Mucosa of rectum (tissue), 2 donors: ENCODE results near the gene MSMB.
"Not testable (repeated sequence)": the region's sequence is repeated elsewhere in the genome, so short reads cannot be mapped to it uniquely, and the experiment has no call there.

Experiments used
- H3K27ac ChIP-seq, 2 donors: one replicate each; pipeline ENCODE4 v1.7.0; 2013; ENCODE audit warnings: inconsistent platforms in 2 of 2, low read depth in 2 of 2, low read length in 2 of 2
- H3K27me3 ChIP-seq, 2 donors: one replicate each; pipeline ENCODE4 v1.7.0; 2013; ENCODE audit warnings: low read length in 2 of 2; ENCODE audit not compliant: control insufficient read depth in 2 of 2, insufficient read depth in 2 of 2
- H3K36me3 ChIP-seq, 2 donors: one replicate each; pipeline ENCODE4 v1.7.0; 2013; ENCODE audit warnings: low read length in 2 of 2; ENCODE audit not compliant: control insufficient read depth in 2 of 2, insufficient read depth in 2 of 2
- H3K4me1 ChIP-seq, 2 donors: one replicate each; pipeline ENCODE4 v1.7.0; 2013; ENCODE audit warnings: low read length in 2 of 2, mild to moderate bottlenecking in 1 of 2; ENCODE audit not compliant: control insufficient read depth in 2 of 2, insufficient read depth in 2 of 2
- H3K4me3 ChIP-seq, 2 donors: one replicate each; pipeline ENCODE4 v1.7.0; 2013; ENCODE audit warnings: low read length in 2 of 2
- H3K9ac ChIP-seq, 2 donors: one replicate each; pipeline ENCODE4 v1.7.0; 2013; ENCODE audit warnings: low read length in 2 of 2, low read depth in 1 of 2, mild to moderate bottlenecking in 1 of 2
- H3K9me3 ChIP-seq, 2 donors: one replicate each; pipeline ENCODE4 v1.7.0; 2013; ENCODE audit warnings: low read length in 2 of 2; ENCODE audit not compliant: control insufficient read depth in 2 of 2
- donor health status: healthy.
- donor health status: Normal muscosa, but diverticular disease.

The MSMB gene

DNA sequence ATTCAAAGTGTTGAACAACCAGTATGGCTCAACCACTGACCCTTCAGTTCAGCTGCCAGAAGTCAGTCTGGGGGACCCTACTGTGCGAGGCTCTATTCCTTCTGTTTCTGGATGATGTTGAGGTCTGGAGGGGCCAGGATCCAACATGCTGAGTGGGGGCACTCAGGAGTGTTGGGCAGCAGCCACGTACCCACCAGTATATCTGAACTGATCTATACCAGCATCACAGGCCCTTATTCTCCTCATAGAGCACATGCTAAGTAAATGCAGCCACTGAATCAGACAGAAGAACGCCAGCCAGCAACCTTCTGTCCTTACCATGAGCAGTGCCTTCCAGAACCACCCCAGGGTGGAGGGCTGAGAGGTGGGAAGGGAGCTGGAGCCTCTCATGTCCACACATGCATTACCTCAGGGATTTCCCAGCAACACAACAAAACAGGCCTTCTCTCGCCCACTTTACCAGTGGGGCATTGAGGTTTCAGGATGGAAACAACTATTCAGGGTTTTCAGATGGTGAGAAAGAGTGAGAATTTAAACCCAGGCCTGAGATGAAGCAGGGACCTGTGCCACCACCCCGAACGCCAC lies 6.8 kb upstream of the MSMB start:
- Histone ChIP-seq H3K4me3 (no peak overlapping the region), H3K36me3 (no peaks in the 10 kb centered on the region), H3K9ac (no peak overlapping the region), H3K4me1 (no peaks in the 10 kb centered on the region), H3K9me3 (no peaks in the 10 kb centered on the region), H3K27me3 (peaks cover 0 to 3% of the 10 kb centered on the region in 2 donors), H3K27ac (no peak overlapping the region)

DNA sequence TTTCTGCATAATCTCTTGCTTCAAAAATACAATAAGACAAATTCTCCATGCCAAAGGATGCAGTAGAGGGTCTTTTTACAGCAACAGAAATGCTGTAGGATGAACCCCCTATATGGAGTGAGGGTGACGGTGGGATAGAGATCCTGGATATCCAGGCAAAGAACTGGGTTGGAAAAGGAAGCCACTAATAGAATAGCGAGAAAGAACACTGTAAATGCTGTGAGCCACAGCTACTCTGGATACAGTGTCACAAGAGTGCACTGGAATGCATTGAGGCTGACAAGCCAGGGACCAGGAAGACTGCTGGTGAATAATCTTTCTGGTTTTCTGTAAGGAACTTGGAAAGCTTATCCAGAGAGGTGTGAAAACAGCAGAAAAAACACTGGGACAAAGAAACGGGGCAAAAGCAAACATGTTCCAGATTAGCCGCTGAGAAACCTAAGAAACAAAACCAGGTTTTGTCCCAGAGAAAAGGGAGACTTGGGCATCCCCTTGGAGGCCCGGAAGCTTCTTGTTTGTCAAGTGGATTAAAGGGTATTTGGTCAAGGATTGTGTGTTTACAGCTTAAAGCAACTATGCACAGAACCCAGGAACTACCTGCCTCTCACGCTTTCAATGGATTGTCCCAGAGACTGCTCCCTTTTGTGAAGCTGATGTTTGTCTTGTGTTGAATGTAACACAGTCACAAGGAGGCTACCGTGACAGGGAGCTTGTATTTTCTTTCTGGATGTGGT lies 6.2 kb upstream of the MSMB start:
- no peak overlapping the region for H3K27ac ChIP-seq
- H3K4me1 ChIP-seq, result no peaks in the 10 kb centered on the region
- H3K9me3 ChIP-seq, result no peaks in the 10 kb centered on the region
- no peaks in the 10 kb centered on the region for H3K36me3 ChIP-seq
- H3K27me3 ChIP-seq, result peaks cover 0 to 3% of the 10 kb centered on the region in 2 donors
- H3K9ac ChIP-seq, result no peak overlapping the region
- H3K4me3 ChIP-seq, result no peak overlapping the region

DNA sequence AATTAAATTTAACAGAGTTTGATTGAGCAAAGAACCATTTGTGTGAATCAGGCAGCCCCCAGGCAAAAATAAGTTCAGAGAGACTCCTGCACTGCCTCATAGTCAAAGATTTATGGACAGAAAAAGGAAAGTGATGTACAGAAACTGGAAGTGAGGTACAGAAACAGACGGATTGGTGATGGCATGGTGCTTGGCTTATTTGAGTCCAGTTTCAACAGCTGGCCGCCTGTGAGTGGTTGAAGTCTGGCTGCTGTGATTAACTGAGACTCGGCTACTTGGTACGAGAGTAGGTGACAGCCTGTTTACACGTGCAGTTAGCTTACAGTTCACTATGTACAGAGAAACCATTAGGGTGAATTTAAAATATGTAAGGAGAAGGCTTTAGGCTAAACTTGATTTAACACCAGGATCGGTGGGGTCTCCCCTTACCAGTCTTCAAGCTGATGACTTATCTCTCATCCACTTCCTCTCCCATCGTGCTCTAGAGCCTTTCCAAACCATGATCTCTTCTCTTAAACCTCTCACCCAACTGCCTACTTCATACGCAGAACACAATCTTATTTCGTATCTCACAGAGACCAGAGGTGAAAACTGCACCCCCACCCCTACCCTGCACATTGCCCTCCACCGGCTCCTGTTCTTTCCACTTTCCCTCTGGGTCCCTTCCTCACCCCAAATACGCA lies 5.0 kb upstream of the MSMB start:
- H3K9ac ChIP-seq, result no peak overlapping the region
- H3K27ac ChIP-seq, result no peak overlapping the region
- H3K4me1 ChIP-seq, result no peaks in the 10 kb centered on the region
- H3K4me3 ChIP-seq, result no peak overlapping the region
- H3K9me3 ChIP-seq, result no peaks in the 10 kb centered on the region
- peaks cover 0 to 3% of the 10 kb centered on the region in 2 donors for H3K27me3 ChIP-seq
- H3K36me3 ChIP-seq, result no peaks in the 10 kb centered on the region

DNA sequence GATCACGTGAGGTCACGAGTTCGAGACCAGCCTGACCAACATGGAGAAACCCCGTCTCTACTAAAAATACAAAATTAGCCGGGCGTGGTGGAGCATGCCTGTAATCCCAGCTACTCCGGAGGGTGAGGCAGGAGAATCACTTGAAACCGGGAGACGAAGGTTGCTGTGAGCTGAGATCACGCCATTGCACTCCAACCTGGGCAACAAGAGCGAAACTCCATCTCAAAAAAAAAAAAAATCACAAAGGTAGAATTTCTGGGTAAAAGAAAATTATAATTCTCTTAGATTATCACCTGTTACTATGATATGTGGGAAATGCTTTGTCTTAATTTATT lies 3.4 kb upstream of the MSMB start:
- not testable (repeated sequence) for H3K27me3 ChIP-seq, H3K4me1 ChIP-seq, H3K9ac ChIP-seq, H3K27ac ChIP-seq, H3K36me3 ChIP-seq, H3K9me3 ChIP-seq, H3K4me3 ChIP-seq

DNA sequence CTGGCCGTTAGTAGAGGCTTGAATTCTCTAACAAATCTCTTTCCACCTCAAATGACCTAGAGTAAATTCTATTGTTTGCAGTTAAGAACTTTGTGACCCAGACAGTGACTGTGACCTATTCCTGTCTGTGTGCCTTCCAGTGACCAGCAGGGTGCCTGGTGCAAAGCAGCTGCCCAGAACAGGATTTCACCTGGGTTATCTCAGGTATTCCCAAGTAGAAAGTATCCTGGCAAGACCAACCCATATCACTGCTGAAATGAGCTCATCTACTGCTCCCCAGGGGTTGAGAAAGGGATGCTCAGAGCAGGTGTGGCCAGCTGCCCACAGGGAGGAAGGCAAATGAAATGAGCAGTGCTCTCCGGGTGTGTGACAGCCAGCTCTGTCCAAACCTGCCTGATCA lies 2.1 kb upstream of the MSMB start:
- Histone ChIP-seq H3K4me3 (no peak overlapping the region), H3K27me3 (peaks cover 0 to 3% of the 10 kb centered on the region in 2 donors), H3K9ac (no peak overlapping the region), H3K36me3 (no peaks in the 10 kb centered on the region), H3K9me3 (no peaks in the 10 kb centered on the region), H3K4me1 (no peaks in the 10 kb centered on the region), H3K27ac (no peak overlapping the region)

DNA sequence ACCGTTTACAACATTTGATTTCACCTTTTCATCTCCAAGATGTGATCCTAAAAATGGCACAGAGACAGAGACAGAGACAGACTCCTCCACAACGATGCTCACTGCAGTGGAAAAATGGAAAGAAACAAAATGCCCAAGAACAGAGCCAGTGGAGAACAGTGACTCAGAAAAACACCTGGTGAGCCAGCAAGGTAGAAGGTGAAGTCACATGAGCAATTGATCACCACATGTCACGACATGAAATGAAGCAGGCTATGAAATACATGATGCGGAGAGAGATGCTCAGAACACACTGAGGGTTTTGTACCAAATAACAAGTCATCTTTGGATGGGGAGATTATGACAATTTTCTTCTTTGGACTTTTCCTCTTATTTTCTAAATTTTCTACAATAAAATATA lies 3.5 kb downstream of the MSMB start:
- Histone ChIP-seq H3K4me3 (no peak overlapping the region), H3K27me3 (no peaks in the 10 kb centered on the region), H3K36me3 (no peaks in the 10 kb centered on the region), H3K9ac (no peak overlapping the region), H3K4me1 (no peaks in the 10 kb centered on the region), H3K9me3 (no peaks in the 10 kb centered on the region), H3K27ac (no peak overlapping the region)

DNA sequence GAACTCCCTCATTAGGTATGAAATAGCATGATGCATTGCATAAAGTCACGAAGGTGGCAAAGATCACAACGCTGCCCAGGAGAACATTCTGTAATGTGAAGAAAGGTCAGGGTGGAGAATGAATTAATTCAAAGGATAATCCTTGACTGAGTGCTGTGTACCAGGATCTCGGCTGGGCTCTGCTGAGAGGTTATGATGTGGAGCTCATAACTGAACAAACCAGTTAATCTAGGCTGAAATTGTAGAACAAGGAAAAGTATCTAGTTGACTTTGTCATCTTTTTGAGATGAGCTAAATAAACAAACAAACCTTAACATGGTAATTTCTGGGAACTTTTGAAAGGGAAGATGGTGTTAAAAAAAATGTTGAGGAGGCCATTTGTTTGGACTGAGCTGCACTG lies 6.1 kb downstream of the MSMB start:
- Histone ChIP-seq H3K27ac (no peak overlapping the region), H3K36me3 (no peaks in the 10 kb centered on the region), H3K9ac (no peak overlapping the region), H3K4me1 (no peaks in the 10 kb centered on the region), H3K9me3 (no peaks in the 10 kb centered on the region), H3K27me3 (no peaks in the 10 kb centered on the region), H3K4me3 (no peak overlapping the region)

DNA sequence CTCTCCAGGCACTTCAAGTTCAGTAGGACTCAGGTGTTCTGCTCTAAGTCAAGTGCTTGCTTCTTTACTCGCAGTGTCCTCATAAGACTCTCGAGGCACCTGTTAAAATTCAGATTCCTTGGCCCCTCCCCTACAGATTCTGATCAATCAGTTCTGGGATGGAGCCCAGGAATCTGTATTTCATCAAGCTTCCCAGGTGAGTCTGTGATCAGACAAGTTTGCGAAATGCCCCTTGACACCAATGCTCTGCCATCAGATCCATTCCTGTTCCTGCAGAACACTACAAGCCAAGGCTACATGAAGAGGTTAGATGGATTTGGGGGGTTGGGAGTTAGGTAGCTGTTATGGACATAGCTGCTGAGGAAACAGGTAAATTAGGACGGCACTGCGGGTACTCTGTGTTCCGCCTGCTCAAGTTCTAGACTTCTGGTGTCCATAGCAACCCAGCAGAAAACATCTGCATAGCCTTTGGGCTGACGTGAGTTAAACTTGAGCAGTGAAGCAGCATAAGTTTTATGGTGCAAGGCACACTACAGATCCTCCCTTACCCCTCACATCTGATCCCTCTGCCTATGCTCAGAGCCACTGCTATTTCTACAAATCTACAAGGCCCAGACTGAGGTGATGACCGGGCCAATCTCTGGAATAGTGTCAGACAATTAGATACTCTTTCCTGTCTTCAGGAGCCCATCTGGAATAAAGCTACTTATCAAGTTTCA lies 8.8 kb downstream of the MSMB start:
- Histone ChIP-seq H3K9ac (no peak overlapping the region), H3K9me3 (no peaks in the 10 kb centered on the region), H3K27me3 (no peaks in the 10 kb centered on the region), H3K4me3 (no peak overlapping the region), H3K4me1 (no peaks in the 10 kb centered on the region), H3K27ac (no peak overlapping the region), H3K36me3 (no peaks in the 10 kb centered on the region)

DNA sequence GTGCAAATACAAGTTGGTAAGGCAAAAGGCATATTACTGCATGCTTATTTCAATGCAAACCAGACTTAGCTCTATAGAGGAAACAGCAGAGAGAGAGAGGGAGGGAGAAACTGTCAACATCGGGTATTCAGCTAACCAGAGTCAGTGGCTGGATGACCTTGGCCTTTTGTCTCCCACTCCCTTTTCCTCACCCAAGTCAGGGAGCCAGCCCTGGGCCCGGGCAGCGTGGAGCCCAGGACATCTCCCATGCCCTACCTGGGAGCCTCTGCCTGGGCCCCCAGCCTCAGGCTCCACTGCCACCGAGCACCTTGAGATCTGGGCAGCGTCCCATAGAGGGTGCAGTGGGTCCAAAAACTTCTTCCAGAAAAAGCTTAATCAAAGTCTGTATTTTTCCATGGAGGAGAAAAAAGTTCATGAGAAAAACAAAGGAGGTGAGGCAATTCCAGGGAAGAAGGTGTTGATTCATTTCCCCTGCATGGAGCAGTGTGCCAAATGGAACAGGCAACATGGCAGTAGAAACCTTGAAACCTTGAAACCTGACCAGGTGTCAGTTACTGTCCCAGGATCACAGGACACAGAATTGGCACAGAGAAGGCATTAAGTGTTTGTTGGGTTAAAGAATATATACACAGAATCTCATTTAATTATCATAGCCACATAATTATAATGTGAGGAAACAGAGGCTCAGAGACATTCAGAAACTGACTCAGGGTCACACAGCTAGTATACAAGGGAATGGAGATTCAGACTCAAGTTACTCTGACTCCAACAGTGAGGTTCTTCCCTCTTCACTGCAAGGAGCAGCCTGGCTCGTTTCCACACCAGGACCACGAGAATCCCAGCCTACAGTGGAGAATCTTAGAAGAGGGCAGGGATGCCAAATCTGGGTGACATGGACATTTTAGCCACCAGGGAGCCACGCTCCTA lies 9.9 kb downstream of the MSMB start:
- Histone ChIP-seq H3K9ac (no peak overlapping the region), H3K36me3 (no peaks in the 10 kb centered on the region), H3K4me3 (no peak overlapping the region), H3K27ac (no peak overlapping the region), H3K27me3 (no peaks in the 10 kb centered on the region), H3K9me3 (no peaks in the 10 kb centered on the region), H3K4me1 (no peaks in the 10 kb centered on the region)
